Stomach (tissue), 9 donors: ENCODE results near the gene DNAJC25. TPM values are rescaled to one million over a fixed set of nuclear protein-coding genes. Genes with fewer than 3 reads are reported as not detected.
A peak's percentile ranks its signal among the peaks of the same experiment; 100 is the strongest.

Experiments used
- DNase-seq, 2 donors: peaks; one replicate each; pipeline versions ENCODE4 v3.0.0 to v3.0.0-alpha.2; 2013 to 2019
- H3K27ac ChIP-seq, 5 donors: fragments of 200-600 bp in 4 of 5; sonication (generic) in 4 of 5; one replicate each; pipeline ENCODE4 v1.5.1; 2013 to 2019; ENCODE audit warnings: mild to moderate bottlenecking in 1 of 5, moderate library complexity in 1 of 5
- H3K27me3 ChIP-seq, 3 donors: fragments of 200-600 bp; sonication (generic); one replicate each; pipeline ENCODE4 v1.5.1; 2017 to 2019; ENCODE audit warnings: mixed run types in 1 of 3
- H3K36me3 ChIP-seq, 4 donors: fragments of 200-600 bp; sonication (generic); 1 replicate in 3 of 4; 2 replicates in 1 of 4; pipeline ENCODE4 v1.5.1; 2016 to 2019
- H3K4me1 ChIP-seq, 4 donors: fragments of 200-600 bp; sonication (generic); one replicate each; pipeline ENCODE4 v1.5.1; 2016 to 2019
- H3K4me3 ChIP-seq, 4 donors: fragments of 200-600 bp; sonication (generic) in 3 of 4; one replicate each; pipeline ENCODE4 v1.5.1; 2016 to 2019; ENCODE audit warnings: mild to moderate bottlenecking in 1 of 4
- H3K9me3 ChIP-seq, 4 donors: fragments of 200-600 bp; sonication (generic); one replicate each; pipeline ENCODE4 v1.5.1; 2016 to 2019
- CTCF ChIP-seq, 7 experiments: fragments of 450-650 bp in 4 of 7; fragments of 200-600 bp in 3 of 7; sonication (generic) in 3 of 7; IDR thresholded peaks; one replicate each; pipeline ENCODE4 v1.5.1; 2016 to 2019; ENCODE audit warnings: antibody characterized with exemption in 7 of 7, control low read depth in 2 of 7, mild to moderate bottlenecking in 1 of 7
- EP300 ChIP-seq: sonication (generic); formaldehyde crosslinking; IDR thresholded peaks from one replicate; pipeline ENCODE4 v1.6.1; 2017; ENCODE audit warnings: antibody characterized with exemption
- POLR2A ChIP-seq, 4 donors: fragments of 450-650 bp; IDR thresholded peaks; one replicate each; pipeline ENCODE4 v1.6.1; 2016; ENCODE audit warnings: antibody characterized with exemption in 4 of 4, control low read depth in 2 of 4, mild to moderate bottlenecking in 1 of 4, moderate library complexity in 1 of 4
- POLR2AphosphoS5 ChIP-seq, 3 donors: sonication (generic); formaldehyde crosslinking; IDR thresholded peaks; one replicate each; pipeline ENCODE4 v1.6.1; 2016; ENCODE audit warnings: antibody characterized with exemption in 3 of 3
- WGBS, 5 donors: extraction: QIAGEN DNeasy Blood & Tissue Kit in 3 of 5; methylation state at CpG; one replicate each; pipeline versions ENCODE4 v1.1.5 to v1.1.7; 2013 to 2018; 5-methylcytosine and 5-hydroxymethylcytosine counted together
- intact Hi-C: fragments of 100-400 bp; cut with DNase I; formaldehyde crosslinking; loops from one replicate; pipeline ENCODE4 v1.15.1; 2023; ENCODE audit warnings: low total_unique reads
- polyA plus RNA-seq, 3 donors: library from polyadenylated mRNA; stranded (reverse); fragments of 200-250 nt; gene quantifications; one replicate each; pipeline ENCODE4 v1.2.3, GENCODE V29; 2013
- total RNA-seq, 5 donors: library from RNA; depleted of rRNA; stranded (reverse); fragments of >200 nt; gene quantifications; one replicate each; pipeline versions ENCODE4 v1.1.0 to v1.2.3, GENCODE V29; 2014 to 2016
- donor health status: healthy with polysubstance abuse.
- donor health status: Bipolar disorder and iron deficiency.
- donor health status: healthy.

DNAJC25 gene
- total and polyA plus RNA-seq, 8 donors: 1.3 to 44.0 (median 4.7) TPM; not detected in 1

- TF ChIP-seq POLR2A (IDR thresholded peaks at IDR 0.05): no peak
- TF ChIP-seq CTCF (IDR thresholded peaks at IDR 0.05): no peak
- Histone ChIP-seq H3K4me3 (no peak overlapping the region), H3K36me3 (peaks cover 0 to 39% (median 26%) of the 10 kb centered on the region in 4 donors), H3K4me1 (no peaks in the 10 kb centered on the region), H3K9me3 (no peaks in the 10 kb centered on the region), H3K27me3 (no peaks in the 10 kb centered on the region), H3K27ac (no peak overlapping the region)
- 95 to 97% (median 97%) methylated on average over 5 of the region's 5 CpGs for whole genome bisulfite sequencing, 5 donors
- intact Hi-C loops: no loop called here
- no peak for DNase-seq
Measured at GRCh38 chr9:111678293-111678692, 47.2 kb downstream of the DNAJC25 start.

- H3K4me3 ChIP-seq: no peak overlapping the region
- no peak for TF ChIP-seq EP300
- no peak for TF ChIP-seq POLR2A (IDR thresholded peaks at IDR 0.05)
- no peak for TF ChIP-seq CTCF (IDR thresholded peaks at IDR 0.05)
- TF ChIP-seq POLR2AphosphoS5 (IDR thresholded peaks at IDR 0.05): no peak
- no peak for DNase-seq
- intact Hi-C loops: no loop called here
- no peaks in the 10 kb centered on the region for H3K4me1 ChIP-seq
- 89 to 95% (median 92%) methylated on average over 6 of the region's 6 CpGs for WGBS, 5 donors
- H3K9me3 ChIP-seq: no peaks in the 10 kb centered on the region
- no peak overlapping the region for H3K27ac ChIP-seq
- peaks cover 0 to 39% (median 26%) of the 10 kb centered on the region in 4 donors for H3K36me3 ChIP-seq
- no peaks in the 10 kb centered on the region for H3K27me3 ChIP-seq
Measured at GRCh38 chr9:111679199-111679598, 48.1 kb downstream of the DNAJC25 start.

- Histone ChIP-seq H3K27me3 (no peaks in the 10 kb centered on the region), H3K27ac (no peak overlapping the region), H3K4me3 (no peak overlapping the region), H3K36me3 (peaks cover 0 to 20% (median 12%) of the 10 kb centered on the region in 4 donors), H3K4me1 (no peaks in the 10 kb centered on the region), H3K9me3 (no peaks in the 10 kb centered on the region)
- no peak for TF ChIP-seq EP300
- TF ChIP-seq POLR2AphosphoS5 (IDR thresholded peaks at IDR 0.05): no peak
- no peak for TF ChIP-seq POLR2A (IDR thresholded peaks at IDR 0.05)
- TF ChIP-seq CTCF (IDR thresholded peaks at IDR 0.05): no peak
- DNase-seq: no peak
- intact Hi-C loops: no loop called here
- 96 to 100% (median 97%) methylated on average over 1 of the region's 1 CpG for WGBS, 5 donors
Measured at GRCh38 chr9:111683392-111683791, 52.3 kb downstream of the DNAJC25 start.

GRCh38 chr9:111691672-111692329 is 60.7 kb downstream of the DNAJC25 start:
- Histone ChIP-seq H3K36me3 (no peaks in the 10 kb centered on the region), H3K27me3 (no peaks in the 10 kb centered on the region), H3K27ac (no peak overlapping the region), H3K4me1 (peaks cover 0 to 4% (median 0%) of the 10 kb centered on the region in 4 donors), H3K9me3 (no peaks in the 10 kb centered on the region), H3K4me3 (no peak overlapping the region)
- peak in 1 of 2 donors; percentile 51 for DNase-seq
- TF ChIP-seq POLR2A (IDR thresholded peaks at IDR 0.05): no peak
- TF ChIP-seq CTCF (IDR thresholded peaks at IDR 0.05): peak in 2 of 7 experiments; percentile 11 to 17
- TF ChIP-seq EP300: no peak
- intact Hi-C loops: no loop called here
- WGBS, 5 donors: 41 to 50% (median 45%) methylated on average over 5 of the region's 5 CpGs
